Liver (tissue), 3 donors: Measurements from ENCODE around the gene CLDN6.

Source experiments
- EGR1 ChIP-seq, 2 donors: IDR thresholded peaks; 2 replicates each; pipeline ENCODE4 v1.6.1; 2016 to 2018; ENCODE audit warnings: antibody characterized with exemption in 2 of 2, low read depth in 2 of 2
- FOXA2 ChIP-seq: IDR thresholded peaks from 2 replicates; pipeline ENCODE4 v1.6.1; 2016; ENCODE audit warnings: antibody characterized with exemption
- GABPA ChIP-seq, 2 donors: IDR thresholded peaks in 1 of 2; conservative IDR thresholded peaks in 1 of 2; 2 replicates each; pipeline ENCODE4 v1.6.1; 2016; ENCODE audit warnings: antibody characterized with exemption in 2 of 2, mild to moderate bottlenecking in 1 of 2, moderate library complexity in 1 of 2
- JUND ChIP-seq, 2 donors: IDR thresholded peaks; 2 replicates each; pipeline ENCODE4 v1.6.1; 2016; ENCODE audit warnings: antibody characterized with exemption in 2 of 2
- RAD21 ChIP-seq, 2 donors: IDR thresholded peaks; 2 replicates each; pipeline ENCODE4 v1.6.1; 2016; ENCODE audit warnings: antibody characterized with exemption in 2 of 2, mild to moderate bottlenecking in 2 of 2
- SP1 ChIP-seq: IDR thresholded peaks from 2 replicates; pipeline ENCODE4 v1.6.1; 2018; ENCODE audit warnings: antibody characterized with exemption, mild to moderate bottlenecking
- TAF1 ChIP-seq: conservative IDR thresholded peaks from 2 replicates; pipeline ENCODE4 v1.6.1; 2016; ENCODE audit warnings: antibody characterized with exemption, mild to moderate bottlenecking
- YY1 ChIP-seq: IDR thresholded peaks from 2 replicates; pipeline ENCODE4 v1.6.1; 2016; ENCODE audit warnings: antibody characterized with exemption, mild to moderate bottlenecking
- TF ChIP-seq, protein P1 (sequence below): fragments of 150-350 bp; IDR thresholded peaks from 2 replicates; pipeline ENCODE4 v1.5.1; 2017; ENCODE audit warnings: improper control_type of control experiment, low read depth, low read length; ENCODE audit not compliant: missing input control
- TF ChIP-seq, protein P2 (sequence below): IDR thresholded peaks from 2 replicates; pipeline ENCODE4 v1.6.1; 2016; ENCODE audit warnings: antibody characterized with exemption, mild to moderate bottlenecking
- TF ChIP-seq, protein P3 (sequence below): IDR thresholded peaks from 2 replicates; pipeline ENCODE4 v1.6.1; 2016; ENCODE audit warnings: antibody characterized with exemption
- donor health status: healthy.
- donor health status: healthy.

DNA sequence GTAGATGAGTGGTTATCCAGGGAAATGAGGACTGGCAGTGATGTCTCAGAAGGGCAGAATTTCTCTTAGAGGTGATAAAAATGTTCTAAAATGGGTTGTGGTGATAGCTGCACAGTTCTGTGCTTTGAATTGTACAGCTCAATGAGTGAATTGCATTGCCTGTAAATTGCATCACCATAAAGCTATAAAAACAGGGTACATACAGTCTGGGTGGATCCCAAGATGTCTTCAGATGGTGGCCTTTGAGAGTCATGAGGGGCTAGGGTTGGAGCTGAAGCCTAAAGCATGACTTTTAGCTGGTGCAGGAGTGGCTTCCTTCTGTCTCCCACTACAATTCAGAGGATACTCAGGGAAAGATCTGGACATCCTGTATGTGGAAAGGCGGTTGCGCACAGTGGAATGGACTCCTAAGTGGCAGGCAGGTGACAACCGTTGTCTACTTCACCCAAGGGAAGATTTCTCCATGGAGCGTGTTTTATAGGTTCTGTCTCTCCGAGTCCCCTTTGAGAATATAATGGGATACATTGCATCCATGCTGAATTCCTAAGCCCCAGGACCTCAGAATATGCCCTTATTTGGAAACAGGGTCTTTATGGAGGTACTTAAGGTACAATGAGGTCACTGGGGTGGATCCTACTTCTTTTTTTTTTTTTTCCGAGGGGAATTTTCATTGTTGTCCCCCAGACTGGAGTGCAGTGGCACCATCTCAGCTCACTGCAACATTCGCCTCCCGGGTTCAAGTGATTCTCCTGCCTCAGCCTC lies 45.8 kb upstream of the CLDN6 start:
- TF ChIP-seq, protein P1, sequence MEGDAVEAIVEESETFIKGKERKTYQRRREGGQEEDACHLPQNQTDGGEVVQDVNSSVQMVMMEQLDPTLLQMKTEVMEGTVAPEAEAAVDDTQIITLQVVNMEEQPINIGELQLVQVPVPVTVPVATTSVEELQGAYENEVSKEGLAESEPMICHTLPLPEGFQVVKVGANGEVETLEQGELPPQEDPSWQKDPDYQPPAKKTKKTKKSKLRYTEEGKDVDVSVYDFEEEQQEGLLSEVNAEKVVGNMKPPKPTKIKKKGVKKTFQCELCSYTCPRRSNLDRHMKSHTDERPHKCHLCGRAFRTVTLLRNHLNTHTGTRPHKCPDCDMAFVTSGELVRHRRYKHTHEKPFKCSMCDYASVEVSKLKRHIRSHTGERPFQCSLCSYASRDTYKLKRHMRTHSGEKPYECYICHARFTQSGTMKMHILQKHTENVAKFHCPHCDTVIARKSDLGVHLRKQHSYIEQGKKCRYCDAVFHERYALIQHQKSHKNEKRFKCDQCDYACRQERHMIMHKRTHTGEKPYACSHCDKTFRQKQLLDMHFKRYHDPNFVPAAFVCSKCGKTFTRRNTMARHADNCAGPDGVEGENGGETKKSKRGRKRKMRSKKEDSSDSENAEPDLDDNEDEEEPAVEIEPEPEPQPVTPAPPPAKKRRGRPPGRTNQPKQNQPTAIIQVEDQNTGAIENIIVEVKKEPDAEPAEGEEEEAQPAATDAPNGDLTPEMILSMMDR, result no peak
- TF ChIP-seq EGR1 (IDR thresholded peaks at IDR 0.05; ENCODE audit: low read depth in 2 of 2) (no peak), JUND (IDR thresholded peaks at IDR 0.05) (no peak), FOXA2 (no peak), YY1 (no peak), TAF1 (no peak), GABPA (IDR thresholded peaks at IDR 0.05 in 1 of 2, conservative IDR thresholded peaks at IDR 0.05 in 1 of 2) (no peak), SP1 (no peak), RAD21 (IDR thresholded peaks at IDR 0.05) (no peak)
- TF ChIP-seq, protein P2, sequence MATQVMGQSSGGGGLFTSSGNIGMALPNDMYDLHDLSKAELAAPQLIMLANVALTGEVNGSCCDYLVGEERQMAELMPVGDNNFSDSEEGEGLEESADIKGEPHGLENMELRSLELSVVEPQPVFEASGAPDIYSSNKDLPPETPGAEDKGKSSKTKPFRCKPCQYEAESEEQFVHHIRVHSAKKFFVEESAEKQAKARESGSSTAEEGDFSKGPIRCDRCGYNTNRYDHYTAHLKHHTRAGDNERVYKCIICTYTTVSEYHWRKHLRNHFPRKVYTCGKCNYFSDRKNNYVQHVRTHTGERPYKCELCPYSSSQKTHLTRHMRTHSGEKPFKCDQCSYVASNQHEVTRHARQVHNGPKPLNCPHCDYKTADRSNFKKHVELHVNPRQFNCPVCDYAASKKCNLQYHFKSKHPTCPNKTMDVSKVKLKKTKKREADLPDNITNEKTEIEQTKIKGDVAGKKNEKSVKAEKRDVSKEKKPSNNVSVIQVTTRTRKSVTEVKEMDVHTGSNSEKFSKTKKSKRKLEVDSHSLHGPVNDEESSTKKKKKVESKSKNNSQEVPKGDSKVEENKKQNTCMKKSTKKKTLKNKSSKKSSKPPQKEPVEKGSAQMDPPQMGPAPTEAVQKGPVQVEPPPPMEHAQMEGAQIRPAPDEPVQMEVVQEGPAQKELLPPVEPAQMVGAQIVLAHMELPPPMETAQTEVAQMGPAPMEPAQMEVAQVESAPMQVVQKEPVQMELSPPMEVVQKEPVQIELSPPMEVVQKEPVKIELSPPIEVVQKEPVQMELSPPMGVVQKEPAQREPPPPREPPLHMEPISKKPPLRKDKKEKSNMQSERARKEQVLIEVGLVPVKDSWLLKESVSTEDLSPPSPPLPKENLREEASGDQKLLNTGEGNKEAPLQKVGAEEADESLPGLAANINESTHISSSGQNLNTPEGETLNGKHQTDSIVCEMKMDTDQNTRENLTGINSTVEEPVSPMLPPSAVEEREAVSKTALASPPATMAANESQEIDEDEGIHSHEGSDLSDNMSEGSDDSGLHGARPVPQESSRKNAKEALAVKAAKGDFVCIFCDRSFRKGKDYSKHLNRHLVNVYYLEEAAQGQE, result no peak
- TF ChIP-seq, protein P3, sequence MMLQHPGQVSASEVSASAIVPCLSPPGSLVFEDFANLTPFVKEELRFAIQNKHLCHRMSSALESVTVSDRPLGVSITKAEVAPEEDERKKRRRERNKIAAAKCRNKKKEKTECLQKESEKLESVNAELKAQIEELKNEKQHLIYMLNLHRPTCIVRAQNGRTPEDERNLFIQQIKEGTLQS, result no peak
